H1 (cell line): ENCODE results near the gene DTX3. TPM values are rescaled to one million over a fixed set of nuclear protein-coding genes. Genes with fewer than 3 reads are reported as not detected.

Experiments
- CTCF ChIA-PET: fragments of 300-600 bp; sonication (Branson Sonifier 250); formaldehyde crosslinking; loops from one replicate; lab custom pipeline; 2021; ENCODE audit not compliant: partially characterized antibody; lab: Charles Lee
- POLR2A ChIA-PET: fragments of 300-600 bp; sonication (Branson Sonifier 250); formaldehyde crosslinking; loops from one replicate; lab custom pipeline; 2021; ENCODE audit warnings: inconsistent platforms; ENCODE audit not compliant: partially characterized antibody; lab: Charles Lee
- DNase-seq, 2 experiments: peaks; one replicate each; pipeline versions ENCODE4 v3.0.0 to v3.0.0-alpha.2; 2010 to 2022; ENCODE audit warnings: low spot score in 2 of 2, low read depth in 1 of 2, mixed read lengths in 1 of 2
- FAIRE-seq: peaks from 2 replicates; lab custom pipeline; 2011; peaks lifted over from hg19 to GRCh38; lab: Jason Lieb, UNC
- H2AFZ ChIP-seq: 2 replicates; pipeline ENCODE4 v1.8.1; 2012; ENCODE audit warnings: low read length, inconsistent platforms
- H2AK5ac ChIP-seq: 2 replicates; pipeline ENCODE4 v1.6.1; 2013; ENCODE audit warnings: low read depth, low read length
- H2BK120ac ChIP-seq: replicated peaks from 2 replicates; pipeline ENCODE3; 2013; ENCODE audit warnings: low read depth, low read length, inconsistent platforms
- H2BK12ac ChIP-seq: 2 replicates; pipeline ENCODE4 v1.6.1; 2013; ENCODE audit warnings: low read depth, low read length
- H2BK15ac ChIP-seq: 2 replicates; pipeline ENCODE4 v1.6.1; 2013; ENCODE audit warnings: low read length
- H2BK20ac ChIP-seq: 2 replicates; pipeline ENCODE4 v1.6.1; 2013; ENCODE audit warnings: low read length
- H2BK5ac ChIP-seq: 2 replicates; pipeline ENCODE4 v1.6.1; 2013; ENCODE audit warnings: low read depth, low read length
- H3K14ac ChIP-seq: 2 replicates; pipeline ENCODE4 v1.6.1; 2013; ENCODE audit warnings: inconsistent platforms; ENCODE audit not compliant: insufficient read length
- H3K18ac ChIP-seq: 2 replicates; pipeline ENCODE4 v1.6.1; 2013; ENCODE audit warnings: low read length; ENCODE audit errors: extremely low read depth
- H3K23ac ChIP-seq: 2 replicates; pipeline ENCODE4 v1.6.1; 2013; ENCODE audit warnings: inconsistent platforms; ENCODE audit not compliant: insufficient read length
- H3K23me2 ChIP-seq: 2 replicates; pipeline ENCODE4 v1.6.1; 2013; ENCODE audit warnings: low read depth, low read length
- H3K27ac ChIP-seq: 2 replicates; pipeline ENCODE4 v1.6.1; 2011; ENCODE audit warnings: low read depth, low read length, inconsistent platforms
- H3K27me3 ChIP-seq, 4 experiments: replicated peaks in 1 of 4; 1 replicate in 1 of 4; 2 replicates in 3 of 4; pipeline versions ENCODE4 v1.6.1 to v1.8.1; 2011 to 2013; ENCODE audit warnings: low read length in 3 of 4, mild to moderate bottlenecking in 3 of 4, inconsistent platforms in 2 of 4, mixed read lengths in 2 of 4, moderate library complexity in 1 of 4; ENCODE audit not compliant: control insufficient read depth in 3 of 4, insufficient read depth in 3 of 4; ENCODE audit errors: extremely low read depth in 1 of 4
- H3K36me3 ChIP-seq, 4 experiments: 2 replicates each; pipeline versions ENCODE4 v1.6.1 to v1.8.1; 2011 to 2013; ENCODE audit warnings: mild to moderate bottlenecking in 4 of 4, low read length in 3 of 4, moderate library complexity in 2 of 4, control low read depth in 1 of 4, inconsistent platforms in 1 of 4; ENCODE audit not compliant: insufficient read depth in 4 of 4, control insufficient read depth in 2 of 4
- H3K4ac ChIP-seq: replicated peaks from 2 replicates; pipeline ENCODE3; 2013; ENCODE audit warnings: low read length, low read depth, mixed read lengths, inconsistent platforms; ENCODE audit not compliant: insufficient read length
- H3K4me1 ChIP-seq, 4 experiments: replicated peaks in 1 of 4; 1 replicate in 1 of 4; 2 replicates in 3 of 4; pipeline versions ENCODE4 v1.6.1 to v1.8.1; 2011 to 2013; ENCODE audit warnings: low read length in 3 of 4, inconsistent platforms in 2 of 4, mixed read lengths in 1 of 4; ENCODE audit not compliant: insufficient read depth in 4 of 4, control insufficient read depth in 3 of 4
- H3K4me2 ChIP-seq, 2 experiments: 2 replicates each; pipeline versions ENCODE4 v1.6.1 to v1.8.1; 2011 to 2013; ENCODE audit warnings: low read depth in 2 of 2, low read length in 2 of 2, control low read depth in 1 of 2, inconsistent platforms in 1 of 2, mild to moderate bottlenecking in 1 of 2; ENCODE audit not compliant: insufficient read depth in 1 of 2
- H3K4me3 ChIP-seq, 4 experiments: fragments of 200-600, 300-600 bp in 1 of 4; sonication (generic), shearing (Covaris generic), sonication (Bioruptor Twin) in 1 of 4; 2 replicates each; pipeline versions ENCODE4 v1.5.1 to v1.8.1; 2011 to 2016; ENCODE audit warnings: low read length in 4 of 4, low read depth in 3 of 4, control low read depth in 2 of 4, inconsistent platforms in 2 of 4, mild to moderate bottlenecking in 2 of 4, mixed read lengths in 1 of 4, moderate library complexity in 1 of 4; ENCODE audit not compliant: insufficient read depth in 2 of 4; ENCODE audit errors: extremely low read depth in 1 of 4
- H3K56ac ChIP-seq: replicated peaks from 2 replicates; pipeline ENCODE3; 2013; ENCODE audit warnings: low read depth, mild to moderate bottlenecking, mixed read lengths, low read length, inconsistent platforms; ENCODE audit not compliant: insufficient read length
- H3K79me1 ChIP-seq: 2 replicates; pipeline ENCODE4 v1.6.1; 2013; ENCODE audit warnings: low read depth, low read length, control low read depth
- H3K79me2 ChIP-seq, 2 experiments: 2 replicates each; pipeline versions ENCODE4 v1.6.1 to v1.8.1; 2012 to 2013; ENCODE audit warnings: low read length in 2 of 2, mild to moderate bottlenecking in 2 of 2, inconsistent platforms in 1 of 2; ENCODE audit not compliant: insufficient read depth in 2 of 2, control insufficient read depth in 1 of 2
- H3K9ac ChIP-seq, 4 experiments: replicated peaks in 1 of 4; 1 replicate in 1 of 4; 2 replicates in 3 of 4; pipeline versions ENCODE4 v1.6.1 to v1.8.1; 2011 to 2013; ENCODE audit warnings: low read depth in 3 of 4, low read length in 3 of 4, control low read depth in 2 of 4, mild to moderate bottlenecking in 2 of 4, moderate library complexity in 2 of 4, inconsistent platforms in 1 of 4; ENCODE audit errors: extremely low read depth in 1 of 4
- H3K9me3 ChIP-seq, 2 experiments: 2 replicates each; pipeline versions ENCODE4 v1.6.1 to v1.8.1; 2012 to 2013; ENCODE audit warnings: mild to moderate bottlenecking in 2 of 2, moderate library complexity in 2 of 2, control low read depth in 1 of 2, inconsistent platforms in 1 of 2, low read depth in 1 of 2, low read length in 1 of 2, mixed read lengths in 1 of 2; ENCODE audit not compliant: insufficient read depth in 2 of 2
- H4K20me1 ChIP-seq, 2 experiments: replicated peaks in 1 of 2; 2 replicates each; pipeline versions ENCODE3 to v1.8.1; 2011 to 2013; ENCODE audit warnings: inconsistent platforms in 2 of 2, low read length in 2 of 2, mild to moderate bottlenecking in 1 of 2; ENCODE audit not compliant: insufficient read depth in 2 of 2, control insufficient read depth in 1 of 2
- H4K5ac ChIP-seq: 2 replicates; pipeline ENCODE4 v1.6.1; 2013; ENCODE audit warnings: low read length, low read depth, mixed read lengths, inconsistent platforms; ENCODE audit not compliant: insufficient read length
- H4K8ac ChIP-seq: 2 replicates; pipeline ENCODE4 v1.8.0; 2013; ENCODE audit warnings: mild to moderate bottlenecking, moderate library complexity, low read length, inconsistent platforms; ENCODE audit not compliant: insufficient read depth; ENCODE audit errors: extremely low read depth
- H4K91ac ChIP-seq: replicated peaks from 2 replicates; pipeline ENCODE3; 2013; ENCODE audit warnings: low read length, mixed read lengths, inconsistent platforms; ENCODE audit not compliant: insufficient read length
- ASH2L ChIP-seq: fragments of 200-600, 300-600 bp; sonication (generic); IDR thresholded peaks from one replicate; pipeline ENCODE4 v1.7.1; 2017; ENCODE audit warnings: low read length
- CHD2 ChIP-seq: IDR thresholded peaks from 2 replicates; pipeline ENCODE4 v1.6.1; 2012; ENCODE audit warnings: low read length, improper control_type of control experiment
- EP300 ChIP-seq, 2 experiments: IDR thresholded peaks; 1 replicate in 1 of 2; 2 replicates in 1 of 2; pipeline ENCODE4 v1.6.1; 2011 to 2012; ENCODE audit warnings: low read depth in 2 of 2, low read length in 2 of 2, mild to moderate bottlenecking in 2 of 2, borderline replicate concordance in 1 of 2, inconsistent platforms in 1 of 2, moderate library complexity in 1 of 2
- NANOG ChIP-seq: IDR thresholded peaks from 2 replicates; pipeline ENCODE4 v1.6.1; 2011; ENCODE audit warnings: low read length, low read depth, mild to moderate bottlenecking, inconsistent platforms; ENCODE audit not compliant: insufficient read depth, poor library complexity, severe bottlenecking
- SIN3A ChIP-seq, 2 experiments: IDR thresholded peaks in 1 of 2; conservative IDR thresholded peaks in 1 of 2; 2 replicates each; pipeline ENCODE4 v1.6.1; 2011 to 2012; ENCODE audit warnings: low read length in 2 of 2, improper control_type of control experiment in 1 of 2, low read depth in 1 of 2, mild to moderate bottlenecking in 1 of 2
- SP1 ChIP-seq: IDR thresholded peaks from 2 replicates; pipeline ENCODE4 v1.6.1; 2011; ENCODE audit warnings: low read depth, low read length
- YY1 ChIP-seq: IDR thresholded peaks from 2 replicates; pipeline ENCODE4 v1.6.1; 2011; ENCODE audit warnings: low read depth, mild to moderate bottlenecking, low read length
- WGBS, 2 experiments: shearing (Covaris generic) in 1 of 2; methylation state at CpG; one replicate each; pipeline versions ENCODE4 v1.1.6 to v1.1.7; 2013 to 2015; ENCODE audit warnings: low lambda C conversion rate in 2 of 2, mixed read lengths in 2 of 2, inconsistent platforms in 1 of 2, low coverage in 1 of 2, missing lambda C conversion rate in 1 of 2; ENCODE audit not compliant: insufficient replicate concordance in 2 of 2, insufficient coverage in 1 of 2, insufficient read length in 1 of 2; ENCODE audit errors: extremely low coverage in 1 of 2, missing lambda C conversion rate in 1 of 2; 5-methylcytosine and 5-hydroxymethylcytosine counted together
- polyA plus RNA-seq, 7 experiments: library from polyadenylated mRNA; depleted of rRNA in 3 of 7; stranded (reverse) in 5 of 7; unstranded in 2 of 7; fragments of >200 nt in 5 of 7; fragments of 200-250 nt in 2 of 7; gene quantifications; 1 replicate in 5 of 7; 2 replicates in 1 of 7; 4 replicates in 1 of 7; pipeline versions ENCODE4 v1.2.1 to v1.2.3, GENCODE V29; 2011 to 2013; ENCODE audit warnings: missing spikeins in 2 of 7, mixed read lengths in 2 of 7
- total RNA-seq: library from RNA; stranded (reverse); fragmentation: NEBNext Ultra II Directional; extraction: Animal tissue kit (Norgen Biotek cat#: 25700); gene quantifications from 2 replicates; pipeline ENCODE4 v1.2.1, GENCODE V29; 2021

Gene DTX3
- total and polyA plus RNA-seq, 2 of the 8 experiments (the other 6 are each of a cell fraction or from before 2014, with no cell fraction given) = 41.8 to 92.5 TPM

DNA sequence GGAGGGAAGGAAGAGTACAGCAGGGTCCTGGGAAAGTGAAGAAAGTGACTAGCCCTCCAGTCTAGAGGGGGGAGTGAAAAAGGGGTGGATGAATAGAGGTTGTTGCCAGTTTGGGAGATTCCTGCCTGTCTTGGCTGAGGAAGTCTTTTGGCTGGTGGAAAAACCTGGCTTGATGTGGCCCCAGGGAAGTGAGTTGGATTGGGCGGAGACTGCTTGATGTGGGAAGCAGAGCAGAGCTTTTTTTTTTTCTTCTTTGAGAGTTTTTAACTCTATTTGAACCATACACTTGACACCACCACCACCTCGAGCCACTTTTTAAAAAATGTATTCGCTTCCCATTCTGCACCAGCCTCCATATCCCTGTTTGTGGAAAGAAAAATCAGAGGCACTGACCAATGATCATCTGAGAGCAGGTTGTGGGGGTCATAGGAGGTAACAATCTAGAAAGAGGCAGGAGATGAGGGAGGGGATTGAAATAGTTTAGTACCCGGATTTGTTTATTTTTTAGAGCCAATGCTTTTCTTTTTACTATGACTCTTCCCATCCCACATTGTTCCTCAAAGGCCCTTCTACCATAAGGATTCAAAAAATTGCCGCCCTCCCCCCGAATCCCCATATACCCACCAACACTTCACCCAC is 690 bp upstream of the DTX3 start:
- no peaks in the 10 kb centered on the region for H3K9me3 ChIP-seq
- H3K56ac ChIP-seq = peak overlapping the region; percentile 83
- peak in 1 of 2 experiments; percentile 52 for DNase-seq
- H3K79me2 ChIP-seq = peaks cover 0 to 10% of the 10 kb centered on the region in 2 experiments; a peak in 1 of 4 replicates
- H3K23ac ChIP-seq = no peak overlapping the region
- H2BK120ac ChIP-seq = no peak overlapping the region
- WGBS, 2 experiments = 38% methylated on average over 6 of the region's 6 CpGs; no CpG with 5 or more reads in 1 of the 2 experiments
- H4K8ac ChIP-seq = peak overlapping the region; percentile 85
- peak overlapping the region; percentile 95; the same call in 1 of the 2 replicates for H2BK5ac ChIP-seq
- no peak overlapping the region for H2BK20ac ChIP-seq
- H3K9ac ChIP-seq = peak overlapping the region in 3 of 4 experiments; percentile 81 to 85 (median 81); a peak in 6 of 7 replicates
- peaks cover 11% of the 10 kb centered on the region for H3K23me2 ChIP-seq
- no peak overlapping the region for H2AK5ac ChIP-seq
- H3K27me3 ChIP-seq = no peaks in the 10 kb centered on the region
- H3K27ac ChIP-seq = peak overlapping the region; percentile 93
- H3K4me2 ChIP-seq = peak overlapping the region; percentile 76 to 83
- TF ChIP-seq CHD2 (no peak), EP300 (IDR thresholded peaks at IDR 0.05; ENCODE audit: borderline replicate concordance in 1 of 2, low read depth in 2 of 2, low read length in 2 of 2) (no peak), ASH2L (peak; percentile 16), NANOG (peak; percentile 80), SP1 (peak; percentile 91), YY1 (0 out of 2 replicates have a peak, but pooled peaks have one; percentile 32), SIN3A (conservative IDR thresholded peaks at IDR 0.05 in 1 of 2, IDR thresholded peaks at IDR 0.05 in 1 of 2; ENCODE audit: low read depth in 1 of 2, low read length in 2 of 2) (0 out of 4 replicates have a peak, but pooled peaks of 1 of the 2 experiments have one; percentile 43)
- TF ChIP-seq, all 59 proteins: peak for 5
- Histone ChIP-seq H3K18ac (peak overlapping the region; percentile 71), H3K4me3 (peak overlapping the region; percentile 53 to 84 (median 78)), H2AFZ (peak overlapping the region; percentile 30; the same call in 1 of the 2 replicates), H3K79me1 (no peaks in the 10 kb centered on the region; the same call in 1 of the 2 replicates), H4K20me1 (peaks cover 0 to 2% of the 10 kb centered on the region in 2 experiments), H2BK15ac (no peak overlapping the region), H4K5ac (peak overlapping the region; percentile 88), H3K4me1 (peaks cover 3 to 6% (median 6%) of the 10 kb centered on the region in 4 experiments), H3K36me3 (peaks cover 5 to 23% (median 15%) of the 10 kb centered on the region in 4 experiments; a peak in 6 of 8 replicates), H3K4ac (no peak overlapping the region), H4K91ac (peak overlapping the region; percentile 96), H3K14ac (no peak overlapping the region), H2BK12ac (peak overlapping the region; percentile 63; the same call in 1 of the 2 replicates)
- FAIRE-seq = peak; percentile 74
- POLR2A ChIA-PET = interaction anchor here (0.6 to 7.7 kb wide), 14 partner anchors 9 to 337 kb away, joined by 3 to 60 read pairs (median 4); partner anchors contain the start of gene PIP4K2C
- CTCF ChIA-PET = interaction anchor here (0.6 to 6.3 kb wide), 8 partner anchors 13 to 174 kb away, joined by 3 to 40 read pairs (median 3); partner anchors contain the start of gene PIP4K2C
